ENCODE measurements around the gene RBM33.

Gene RBM33

DNA sequence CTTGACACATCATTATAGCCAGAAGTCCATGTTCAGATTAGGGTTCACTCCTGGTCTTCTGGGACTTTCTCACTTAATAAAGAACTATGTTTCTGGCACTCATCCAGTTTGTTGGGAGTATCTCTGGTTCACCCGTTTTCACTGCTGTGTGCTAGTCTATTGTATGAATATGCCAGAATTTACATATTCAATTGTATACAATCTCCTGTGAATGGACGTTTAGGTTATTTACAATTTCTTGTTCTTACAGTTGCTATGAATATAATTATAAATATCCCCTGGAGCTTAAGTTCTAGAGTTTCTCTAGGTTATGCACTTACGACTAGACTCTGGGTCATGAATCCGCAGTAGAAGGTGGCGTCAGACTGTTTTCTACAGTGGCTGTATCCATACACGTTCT is 20.0 kb upstream of the RBM33 start:
- Histone ChIP-seq H3K27ac (ENCODE audit: low read length) (no peak overlapping the region), H3K9me3 (ENCODE audit: insufficient read depth, low read length, severe bottlenecking) (peaks cover 7% of the 10 kb centered on the region), H3K9ac (ENCODE audit: low read depth, low read length) (no peak overlapping the region), H3K4me3 (ENCODE audit: low read depth in 1 of 2, low read length in 2 of 2) (no peak overlapping the region), H4K20me1 (ENCODE audit: insufficient read depth, low read length) (no peaks in the 10 kb centered on the region), H3K4me2 (ENCODE audit: insufficient read depth, low read length) (no peak overlapping the region), H3K27me3 (ENCODE audit: insufficient read depth, low read length, poor library complexity) (peaks cover 4% of the 10 kb centered on the region), H3K36me3 (ENCODE audit: insufficient read depth, low read length) (no peaks in the 10 kb centered on the region), H3K4me1 (ENCODE audit: insufficient read depth, low read length) (no peaks in the 10 kb centered on the region), H2AFZ (ENCODE audit: low read depth, low read length) (no peak overlapping the region), H3K79me2 (ENCODE audit: insufficient read depth, low read length) (no peaks in the 10 kb centered on the region)
- no peak for ATAC-seq (ENCODE audit: insufficient read depth, low read depth)
- TF ChIP-seq EZH2 (IDR thresholded peaks at IDR 0.05; ENCODE audit: borderline replicate concordance, low read depth, low read length, severe bottlenecking) = no peak
- TF ChIP-seq, protein P1, sequence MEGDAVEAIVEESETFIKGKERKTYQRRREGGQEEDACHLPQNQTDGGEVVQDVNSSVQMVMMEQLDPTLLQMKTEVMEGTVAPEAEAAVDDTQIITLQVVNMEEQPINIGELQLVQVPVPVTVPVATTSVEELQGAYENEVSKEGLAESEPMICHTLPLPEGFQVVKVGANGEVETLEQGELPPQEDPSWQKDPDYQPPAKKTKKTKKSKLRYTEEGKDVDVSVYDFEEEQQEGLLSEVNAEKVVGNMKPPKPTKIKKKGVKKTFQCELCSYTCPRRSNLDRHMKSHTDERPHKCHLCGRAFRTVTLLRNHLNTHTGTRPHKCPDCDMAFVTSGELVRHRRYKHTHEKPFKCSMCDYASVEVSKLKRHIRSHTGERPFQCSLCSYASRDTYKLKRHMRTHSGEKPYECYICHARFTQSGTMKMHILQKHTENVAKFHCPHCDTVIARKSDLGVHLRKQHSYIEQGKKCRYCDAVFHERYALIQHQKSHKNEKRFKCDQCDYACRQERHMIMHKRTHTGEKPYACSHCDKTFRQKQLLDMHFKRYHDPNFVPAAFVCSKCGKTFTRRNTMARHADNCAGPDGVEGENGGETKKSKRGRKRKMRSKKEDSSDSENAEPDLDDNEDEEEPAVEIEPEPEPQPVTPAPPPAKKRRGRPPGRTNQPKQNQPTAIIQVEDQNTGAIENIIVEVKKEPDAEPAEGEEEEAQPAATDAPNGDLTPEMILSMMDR (IDR thresholded peaks at IDR 0.05; ENCODE audit: borderline replicate concordance, extremely low read depth, low read length, poor library complexity, severe bottlenecking) = no peak
- DNase-seq = no peak

DNA sequence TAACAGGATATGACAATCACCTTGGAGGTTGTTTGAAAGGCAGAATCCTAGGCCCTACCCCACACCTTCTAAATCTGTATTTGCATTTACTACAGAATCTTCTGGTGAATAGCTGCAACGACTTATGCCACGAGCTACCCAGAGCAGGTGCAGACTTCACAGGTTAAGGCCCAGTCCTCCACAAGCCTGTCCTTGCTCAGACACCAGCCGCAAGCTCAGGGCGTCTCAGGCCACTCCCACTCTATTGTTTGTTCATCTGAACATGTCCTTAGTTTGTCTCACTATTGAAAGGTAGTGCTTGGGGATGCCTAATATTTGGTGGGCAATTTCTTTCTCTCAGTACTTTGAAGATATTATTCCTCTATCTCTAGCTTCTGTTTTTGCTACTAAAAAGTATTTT is 18.9 kb upstream of the RBM33 start:
- H3K79me2 ChIP-seq (ENCODE audit: insufficient read depth, low read length) = no peaks in the 10 kb centered on the region
- H3K4me1 ChIP-seq (ENCODE audit: insufficient read depth, low read length) = no peaks in the 10 kb centered on the region
- no peak overlapping the region for H3K4me3 ChIP-seq (ENCODE audit: low read depth in 1 of 2, low read length in 2 of 2)
- TF ChIP-seq, protein P1 (IDR thresholded peaks at IDR 0.05; ENCODE audit: borderline replicate concordance, extremely low read depth, low read length, poor library complexity, severe bottlenecking) = no peak
- TF ChIP-seq EZH2 (IDR thresholded peaks at IDR 0.05; ENCODE audit: borderline replicate concordance, low read depth, low read length, severe bottlenecking) = no peak
- H3K27ac ChIP-seq (ENCODE audit: low read length) = no peak overlapping the region
- H3K27me3 ChIP-seq (ENCODE audit: insufficient read depth, low read length, poor library complexity) = peaks cover 1% of the 10 kb centered on the region
- no peak overlapping the region for H3K4me2 ChIP-seq (ENCODE audit: insufficient read depth, low read length)
- no peak overlapping the region for H2AFZ ChIP-seq (ENCODE audit: low read depth, low read length)
- DNase-seq (no peak), ATAC-seq (ENCODE audit: insufficient read depth, low read depth) (no peak)
- H4K20me1 ChIP-seq (ENCODE audit: insufficient read depth, low read length) = no peaks in the 10 kb centered on the region
- H3K9me3 ChIP-seq (ENCODE audit: insufficient read depth, low read length, severe bottlenecking) = peaks cover 8% of the 10 kb centered on the region
- H3K36me3 ChIP-seq (ENCODE audit: insufficient read depth, low read length) = no peaks in the 10 kb centered on the region
- H3K9ac ChIP-seq (ENCODE audit: low read depth, low read length) = no peak overlapping the region

DNA sequence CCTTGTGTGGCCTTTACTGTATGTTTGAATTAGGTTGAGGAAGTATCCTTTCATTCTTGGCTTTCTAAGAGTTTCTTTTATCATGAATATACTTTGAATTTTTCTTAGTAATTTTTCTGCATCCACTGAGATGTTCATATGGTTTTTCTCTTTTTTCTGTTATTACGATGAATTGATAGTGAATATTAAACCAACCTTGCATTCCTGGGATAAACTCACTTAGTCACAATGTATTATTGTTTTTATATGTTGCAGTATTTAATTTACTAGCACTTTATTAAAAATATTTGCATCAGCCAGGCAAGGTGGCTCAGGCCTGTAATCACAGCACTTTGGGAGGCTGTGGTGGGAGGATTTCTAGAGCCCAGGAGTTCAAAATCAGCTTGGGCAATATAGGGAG is 15.3 kb upstream of the RBM33 start:
- H2AFZ ChIP-seq (ENCODE audit: low read depth, low read length) = no peak overlapping the region
- H3K4me2 ChIP-seq (ENCODE audit: insufficient read depth, low read length) = no peak overlapping the region
- no peaks in the 10 kb centered on the region for H3K4me1 ChIP-seq (ENCODE audit: insufficient read depth, low read length)
- no peaks in the 10 kb centered on the region for H4K20me1 ChIP-seq (ENCODE audit: insufficient read depth, low read length)
- H3K36me3 ChIP-seq (ENCODE audit: insufficient read depth, low read length) = no peaks in the 10 kb centered on the region
- no peaks in the 10 kb centered on the region for H3K79me2 ChIP-seq (ENCODE audit: insufficient read depth, low read length)
- TF ChIP-seq, protein P1 (IDR thresholded peaks at IDR 0.05; ENCODE audit: borderline replicate concordance, extremely low read depth, low read length, poor library complexity, severe bottlenecking) = no peak
- no peak for TF ChIP-seq EZH2 (IDR thresholded peaks at IDR 0.05; ENCODE audit: borderline replicate concordance, low read depth, low read length, severe bottlenecking)
- peaks cover 8% of the 10 kb centered on the region for H3K9me3 ChIP-seq (ENCODE audit: insufficient read depth, low read length, severe bottlenecking)
- no peak overlapping the region for H3K4me3 ChIP-seq (ENCODE audit: low read depth in 1 of 2, low read length in 2 of 2)
- DNase-seq (no peak), ATAC-seq (ENCODE audit: insufficient read depth, low read depth) (no peak)
- no peak overlapping the region for H3K27ac ChIP-seq (ENCODE audit: low read length)
- no peaks in the 10 kb centered on the region for H3K27me3 ChIP-seq (ENCODE audit: insufficient read depth, low read length, poor library complexity)
- no peak overlapping the region for H3K9ac ChIP-seq (ENCODE audit: low read depth, low read length)

DNA sequence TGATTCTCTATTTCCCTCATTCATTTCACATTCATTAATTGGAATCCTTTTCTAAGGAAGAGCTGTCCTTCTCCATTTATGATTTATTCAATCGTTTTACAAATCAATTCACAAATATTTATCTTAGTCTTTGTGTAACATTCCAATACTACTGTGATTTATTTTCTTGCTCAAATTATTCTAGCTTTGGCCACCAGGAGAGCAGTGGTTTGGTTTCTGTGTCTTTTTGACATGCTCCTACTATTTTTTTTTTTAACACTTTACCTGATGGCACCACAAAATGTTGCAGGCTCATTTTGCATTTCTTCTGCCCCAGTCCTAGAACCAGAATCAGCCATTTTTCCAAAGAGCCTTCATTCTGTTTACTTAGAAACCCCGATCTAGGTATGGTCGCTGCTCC is 13.3 kb upstream of the RBM33 start:
- H2AFZ ChIP-seq (ENCODE audit: low read depth, low read length) = no peak overlapping the region
- no peak overlapping the region for H3K4me3 ChIP-seq (ENCODE audit: low read depth in 1 of 2, low read length in 2 of 2)
- TF ChIP-seq EZH2 (IDR thresholded peaks at IDR 0.05; ENCODE audit: borderline replicate concordance, low read depth, low read length, severe bottlenecking) = no peak
- TF ChIP-seq, protein P1 (IDR thresholded peaks at IDR 0.05; ENCODE audit: borderline replicate concordance, extremely low read depth, low read length, poor library complexity, severe bottlenecking) = peak; percentile 6
- H3K9ac ChIP-seq (ENCODE audit: low read depth, low read length) = no peak overlapping the region
- H3K4me2 ChIP-seq (ENCODE audit: insufficient read depth, low read length) = no peak overlapping the region
- H3K27me3 ChIP-seq (ENCODE audit: insufficient read depth, low read length, poor library complexity) = no peaks in the 10 kb centered on the region
- DNase-seq (no peak), ATAC-seq (ENCODE audit: insufficient read depth, low read depth) (no peak)
- H3K79me2 ChIP-seq (ENCODE audit: insufficient read depth, low read length) = no peaks in the 10 kb centered on the region
- no peaks in the 10 kb centered on the region for H3K4me1 ChIP-seq (ENCODE audit: insufficient read depth, low read length)
- peaks cover 8% of the 10 kb centered on the region for H3K9me3 ChIP-seq (ENCODE audit: insufficient read depth, low read length, severe bottlenecking)
- H4K20me1 ChIP-seq (ENCODE audit: insufficient read depth, low read length) = no peaks in the 10 kb centered on the region
- no peak overlapping the region for H3K27ac ChIP-seq (ENCODE audit: low read length)
- no peaks in the 10 kb centered on the region for H3K36me3 ChIP-seq (ENCODE audit: insufficient read depth, low read length)
